ENCODE results near the gene SLC39A10.

SLC39A10 gene

DNA sequence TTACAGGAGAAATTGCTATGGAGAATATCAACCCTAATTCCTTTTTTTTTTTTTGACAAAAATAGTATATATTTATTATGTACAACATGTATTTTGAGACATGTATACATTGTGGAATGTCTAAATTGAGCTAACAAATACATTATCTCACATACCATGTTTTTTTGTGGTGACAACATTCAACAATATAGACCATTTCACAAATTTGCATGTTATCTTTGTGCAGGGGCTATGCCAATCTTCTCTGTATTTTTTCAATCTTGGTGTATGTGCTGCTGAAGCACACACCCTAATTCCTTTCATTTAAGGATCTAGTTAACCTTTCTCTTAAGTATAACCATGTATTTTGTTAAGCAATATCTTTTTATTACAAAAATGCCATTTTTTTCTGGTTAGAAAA lies 13.2 kb downstream of the SLC39A10 start:
- in situ Hi-C loops (cut with HindIII; ENCODE audit: low sequenced_read_pairs) = no loop called here
- TF ChIP-seq, protein P1, sequence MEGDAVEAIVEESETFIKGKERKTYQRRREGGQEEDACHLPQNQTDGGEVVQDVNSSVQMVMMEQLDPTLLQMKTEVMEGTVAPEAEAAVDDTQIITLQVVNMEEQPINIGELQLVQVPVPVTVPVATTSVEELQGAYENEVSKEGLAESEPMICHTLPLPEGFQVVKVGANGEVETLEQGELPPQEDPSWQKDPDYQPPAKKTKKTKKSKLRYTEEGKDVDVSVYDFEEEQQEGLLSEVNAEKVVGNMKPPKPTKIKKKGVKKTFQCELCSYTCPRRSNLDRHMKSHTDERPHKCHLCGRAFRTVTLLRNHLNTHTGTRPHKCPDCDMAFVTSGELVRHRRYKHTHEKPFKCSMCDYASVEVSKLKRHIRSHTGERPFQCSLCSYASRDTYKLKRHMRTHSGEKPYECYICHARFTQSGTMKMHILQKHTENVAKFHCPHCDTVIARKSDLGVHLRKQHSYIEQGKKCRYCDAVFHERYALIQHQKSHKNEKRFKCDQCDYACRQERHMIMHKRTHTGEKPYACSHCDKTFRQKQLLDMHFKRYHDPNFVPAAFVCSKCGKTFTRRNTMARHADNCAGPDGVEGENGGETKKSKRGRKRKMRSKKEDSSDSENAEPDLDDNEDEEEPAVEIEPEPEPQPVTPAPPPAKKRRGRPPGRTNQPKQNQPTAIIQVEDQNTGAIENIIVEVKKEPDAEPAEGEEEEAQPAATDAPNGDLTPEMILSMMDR (IDR thresholded peaks at IDR 0.05; ENCODE audit: low read depth, low read length) = no peak
- H3K4me3 ChIP-seq (ENCODE audit: low read depth, low read length) = no peak overlapping the region
- no peak for DNase-seq (ENCODE audit: low read depth, low spot score)

DNA sequence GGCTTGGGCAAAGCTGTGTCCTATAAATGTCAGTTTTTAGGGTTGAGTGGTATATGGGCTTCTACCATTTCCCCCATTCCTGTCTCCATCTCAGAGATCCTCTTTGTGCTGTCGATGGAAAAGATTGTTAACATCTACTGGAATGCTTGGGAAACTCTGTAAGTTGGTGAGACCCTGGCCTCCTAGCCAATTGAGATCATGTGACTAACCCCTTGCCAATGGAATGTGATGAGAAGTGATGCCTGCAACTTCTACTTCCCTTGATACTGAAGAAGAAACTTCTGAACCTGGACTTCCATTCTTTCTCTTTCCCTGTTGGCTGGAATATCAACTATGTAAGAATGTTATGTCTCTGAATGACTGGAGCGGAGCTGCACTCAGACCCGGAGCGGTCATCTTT lies 14.5 kb downstream of the SLC39A10 start:
- H3K4me3 ChIP-seq (ENCODE audit: low read depth, low read length) = no peak overlapping the region
- in situ Hi-C loops (cut with HindIII; ENCODE audit: low sequenced_read_pairs) = no loop called here
- DNase-seq (ENCODE audit: low read depth, low spot score) = no peak
- TF ChIP-seq, protein P1 (IDR thresholded peaks at IDR 0.05; ENCODE audit: low read depth, low read length) = no peak

DNA sequence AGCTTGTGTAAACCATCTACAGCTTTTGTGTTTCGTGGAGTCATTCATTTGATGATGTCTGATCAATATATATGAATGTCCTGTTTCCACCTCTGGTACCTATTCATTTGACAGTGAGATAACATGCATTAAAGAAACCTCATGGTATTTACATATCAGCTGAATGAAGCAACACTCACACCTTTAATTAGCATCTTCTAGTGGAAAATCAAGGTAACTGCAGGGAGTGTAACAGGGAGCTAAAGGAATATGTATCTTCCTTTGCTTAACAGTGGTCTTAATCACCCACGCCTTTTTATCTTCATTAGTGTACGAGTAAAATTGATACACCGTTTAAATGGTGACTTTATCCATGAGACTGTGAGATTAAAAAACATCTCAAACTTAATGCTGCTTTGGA lies 15.6 kb downstream of the SLC39A10 start:
- TF ChIP-seq, protein P1 (IDR thresholded peaks at IDR 0.05; ENCODE audit: low read depth, low read length) = no peak
- in situ Hi-C loops (cut with HindIII; ENCODE audit: low sequenced_read_pairs) = no loop called here
- no peak overlapping the region for H3K4me3 ChIP-seq (ENCODE audit: low read depth, low read length)
- DNase-seq (ENCODE audit: low read depth, low spot score) = no peak

DNA sequence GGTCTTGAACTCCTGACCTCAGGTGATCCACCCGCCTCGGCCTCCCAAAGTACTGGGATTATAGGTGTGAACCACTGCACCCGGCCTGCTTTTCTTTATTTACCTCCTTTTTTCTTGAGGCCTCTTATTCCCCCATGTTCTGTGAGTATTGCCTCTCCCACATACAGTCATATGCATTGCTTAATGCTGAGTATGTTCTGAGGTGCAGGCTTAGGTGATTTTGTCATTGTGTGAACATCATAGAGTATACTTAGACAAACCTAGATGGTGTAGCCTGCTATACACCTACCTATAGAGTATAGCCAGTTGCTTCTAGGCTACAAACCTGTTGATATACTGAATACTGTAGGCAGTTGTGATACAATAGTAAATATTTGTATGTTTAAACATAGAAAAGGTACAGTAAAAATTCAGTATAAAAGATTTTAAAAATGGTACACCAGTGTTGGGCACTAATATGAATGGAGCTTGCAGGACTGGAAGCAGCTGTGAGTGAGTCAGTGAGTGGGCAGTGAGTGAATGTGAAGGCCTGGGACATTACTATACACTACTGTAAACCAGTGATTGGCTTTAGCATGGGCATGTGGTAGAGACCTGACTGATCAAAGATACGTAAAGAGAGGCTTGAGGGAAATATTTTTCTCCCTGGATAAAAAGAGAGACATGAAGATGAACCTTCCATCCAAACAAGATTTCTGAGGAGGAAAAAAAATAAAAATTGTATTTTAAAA lies 17.6 kb downstream of the SLC39A10 start:
- TF ChIP-seq, protein P1 (IDR thresholded peaks at IDR 0.05; ENCODE audit: low read depth, low read length) = no peak
- no peak overlapping the region for H3K4me3 ChIP-seq (ENCODE audit: low read depth, low read length)
- in situ Hi-C loops (cut with HindIII; ENCODE audit: low sequenced_read_pairs) = no loop called here
- peak; percentile 37 for DNase-seq (ENCODE audit: low read depth, low spot score)

DNA sequence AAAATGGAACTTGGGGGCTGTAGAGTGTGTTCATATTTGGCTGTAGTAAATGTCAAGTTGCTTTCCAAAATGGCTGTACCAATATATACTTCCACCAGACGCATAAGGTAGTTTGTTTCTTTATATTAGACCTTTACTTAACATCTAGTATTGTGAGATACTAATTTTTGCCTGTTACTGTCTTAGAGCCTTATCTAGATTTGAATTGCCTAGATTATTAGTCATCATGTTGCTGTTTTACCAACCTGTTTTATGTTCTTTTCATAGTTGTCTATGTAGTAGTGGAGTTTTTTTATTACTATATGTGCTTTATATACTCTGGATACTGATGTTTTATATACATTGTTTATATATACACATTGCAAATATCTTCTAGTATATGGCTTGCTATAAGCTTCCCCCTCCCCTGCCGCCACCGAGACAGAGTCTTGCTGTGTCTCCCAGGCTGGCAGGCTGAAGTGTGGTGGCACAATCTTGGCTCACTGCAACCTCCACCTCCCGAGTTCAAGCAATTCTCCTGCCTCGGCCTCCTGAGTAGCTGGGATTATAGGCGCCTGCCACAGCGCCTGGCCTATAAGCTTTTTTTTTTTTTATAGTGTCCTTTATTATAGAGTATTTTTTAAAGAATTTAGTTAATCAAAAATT lies 18.9 kb downstream of the SLC39A10 start:
- TF ChIP-seq, protein P1 (IDR thresholded peaks at IDR 0.05; ENCODE audit: low read depth, low read length) = no peak
- in situ Hi-C loops (cut with HindIII; ENCODE audit: low sequenced_read_pairs) = no loop called here
- no peak for DNase-seq (ENCODE audit: low read depth, low spot score)
- H3K4me3 ChIP-seq (ENCODE audit: low read depth, low read length) = no peak overlapping the region

DNA sequence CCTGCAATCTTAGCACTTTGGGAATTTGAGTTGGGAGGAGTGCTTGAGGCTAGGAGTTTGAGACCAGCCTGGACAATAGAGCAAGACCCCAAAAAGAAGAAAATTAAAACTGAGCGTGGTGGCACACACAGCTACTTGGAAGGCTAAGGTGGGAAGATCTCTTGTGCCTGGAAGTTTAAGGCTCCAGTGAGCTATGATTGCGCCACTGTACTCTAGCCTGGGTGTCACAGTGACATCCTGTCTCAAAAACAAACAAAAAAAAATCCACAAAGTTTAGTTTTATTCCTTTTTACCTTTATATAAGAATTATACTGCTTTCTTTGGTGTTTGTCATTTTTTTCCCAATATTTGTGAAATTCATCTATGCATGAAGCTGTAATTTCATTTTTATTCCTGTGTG lies 20.3 kb downstream of the SLC39A10 start:
- no peak for DNase-seq (ENCODE audit: low read depth, low spot score)
- no peak overlapping the region for H3K4me3 ChIP-seq (ENCODE audit: low read depth, low read length)
- in situ Hi-C loops (cut with HindIII; ENCODE audit: low sequenced_read_pairs) = no loop called here
- TF ChIP-seq, protein P1 (IDR thresholded peaks at IDR 0.05; ENCODE audit: low read depth, low read length) = no peak

Data from astrocyte of the spinal cord (primary cell).